ENCODE data around the gene ZNRF1.
"Not testable (repeated sequence)": the region's sequence is repeated elsewhere in the genome, so short reads cannot be mapped to it uniquely, and the experiment has no call there.

Gene ZNRF1

DNA sequence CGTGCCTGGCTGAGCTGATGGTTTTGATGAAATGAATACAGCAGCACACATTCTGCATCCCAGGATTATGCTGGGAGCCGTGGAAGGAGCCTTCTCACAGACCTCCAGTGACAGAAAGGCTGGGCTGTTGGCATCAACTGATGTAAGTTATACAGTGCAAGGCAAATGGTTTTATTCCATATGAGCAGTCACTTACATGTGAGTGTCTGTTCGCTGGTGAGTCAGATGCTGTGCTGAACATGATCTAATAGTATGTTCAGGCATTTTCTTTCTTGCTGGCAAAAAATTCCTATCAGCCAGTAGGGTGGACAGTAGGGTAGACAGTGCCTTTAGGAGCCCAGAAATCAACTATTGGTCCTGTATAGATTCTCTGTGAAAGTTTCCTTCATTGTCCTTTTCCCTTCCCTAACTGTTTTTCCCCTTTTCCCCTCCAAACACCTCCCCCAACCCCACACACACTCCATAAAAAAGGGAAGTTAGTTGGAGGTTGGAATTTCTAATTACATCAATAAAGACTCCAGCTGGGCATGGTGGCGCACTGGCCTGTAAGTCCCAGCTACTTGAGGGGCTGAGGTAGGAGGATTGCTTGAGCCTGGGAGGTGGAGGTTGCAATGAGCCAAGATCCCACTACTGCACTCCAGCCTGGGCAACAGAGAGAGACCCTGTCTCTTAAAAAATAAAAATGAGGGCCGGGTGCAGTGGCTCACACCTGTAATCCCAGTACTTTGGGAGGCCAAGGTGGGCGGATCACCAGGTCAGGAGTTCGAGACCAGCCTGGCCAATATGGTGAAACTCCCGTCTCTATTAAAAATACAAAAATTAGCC is 81.6 kb downstream of the ZNRF1 start:
- no peak for DNase-seq (ENCODE audit: low spot score)

DNA sequence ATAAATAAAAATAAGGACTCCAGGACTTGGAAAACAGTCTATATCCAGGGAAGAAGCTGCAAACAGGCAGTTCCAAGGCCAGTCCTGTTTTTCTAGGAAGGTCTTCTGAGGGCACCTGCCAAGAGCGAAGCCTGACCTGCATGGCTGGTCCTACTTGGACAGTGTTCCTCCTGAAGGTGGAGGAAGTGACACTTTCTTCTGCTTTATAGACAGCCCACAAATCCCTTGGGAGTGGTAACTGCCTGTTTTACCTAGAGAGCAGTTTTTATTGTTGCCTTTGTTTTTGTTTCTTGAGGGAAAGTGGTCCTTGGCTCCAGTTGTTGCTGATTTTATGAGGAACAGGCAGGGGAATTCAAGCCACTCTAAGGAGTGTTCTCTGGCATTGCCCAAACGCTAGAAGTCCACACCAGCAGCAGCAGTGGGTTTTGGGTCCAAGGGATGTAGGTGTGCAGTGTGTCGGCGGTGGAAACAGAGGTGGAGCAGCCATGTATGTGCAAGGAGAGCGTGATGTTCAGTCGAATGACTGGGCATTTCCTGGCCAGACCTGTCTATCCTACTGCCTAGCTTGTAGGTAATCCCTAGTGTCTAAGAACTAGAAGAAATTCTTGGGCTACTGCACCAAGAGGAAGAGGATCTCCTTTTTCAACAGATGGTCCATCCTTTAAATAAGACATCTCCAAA is 82.5 kb downstream of the ZNRF1 start:
- no peak for DNase-seq (ENCODE audit: low spot score)

DNA sequence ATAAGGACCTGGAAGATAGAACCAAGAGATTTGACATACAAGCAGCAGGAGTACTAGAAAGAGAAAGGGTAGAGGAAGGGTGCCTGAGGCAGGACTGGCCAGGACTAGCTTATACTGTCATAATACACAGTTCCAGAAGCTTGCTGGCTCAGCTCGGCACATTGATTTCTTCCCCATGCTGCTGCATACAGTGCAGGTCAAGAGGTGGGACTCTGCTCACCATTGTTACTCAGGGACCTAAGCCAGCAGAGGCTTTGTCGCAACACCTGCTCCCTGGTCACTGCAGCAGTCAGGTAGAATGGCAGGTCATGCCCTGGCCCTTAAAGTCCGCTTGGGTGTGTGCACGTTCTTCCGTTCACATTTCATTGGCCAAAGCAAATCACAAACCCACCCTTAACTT is 85.0 kb downstream of the ZNRF1 start:
- DNase-seq (ENCODE audit: low spot score) = no peak

DNA sequence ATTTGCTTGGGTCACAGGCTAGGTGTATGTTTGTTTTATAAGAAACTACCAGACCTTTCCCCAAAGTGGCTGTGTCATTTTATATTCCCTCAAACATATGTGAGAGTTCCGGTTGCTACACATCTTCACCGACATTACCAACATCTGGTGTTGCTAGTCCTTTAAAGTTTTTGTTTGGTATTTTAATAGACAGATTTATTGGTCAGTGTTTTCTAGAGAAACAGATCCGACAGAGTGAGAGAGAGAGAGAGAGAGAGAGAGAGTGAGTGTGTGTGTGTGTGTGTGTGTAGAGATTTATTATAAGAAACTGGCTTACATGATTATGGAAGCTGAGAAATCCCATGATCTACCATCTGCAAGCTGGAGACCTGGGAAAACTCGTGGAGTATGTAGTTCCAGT is 86.7 kb downstream of the ZNRF1 start:
- no peak for DNase-seq (ENCODE audit: low spot score)

- no peak for DNase-seq (ENCODE audit: low spot score)
Observed at GRCh38 chr16:75086281-75086680, 87.5 kb downstream of the ZNRF1 start.

GRCh38 chr16:75086688-75087374 is 88.0 kb downstream of the ZNRF1 start:
- DNase-seq (ENCODE audit: low spot score) = no peak

DNA sequence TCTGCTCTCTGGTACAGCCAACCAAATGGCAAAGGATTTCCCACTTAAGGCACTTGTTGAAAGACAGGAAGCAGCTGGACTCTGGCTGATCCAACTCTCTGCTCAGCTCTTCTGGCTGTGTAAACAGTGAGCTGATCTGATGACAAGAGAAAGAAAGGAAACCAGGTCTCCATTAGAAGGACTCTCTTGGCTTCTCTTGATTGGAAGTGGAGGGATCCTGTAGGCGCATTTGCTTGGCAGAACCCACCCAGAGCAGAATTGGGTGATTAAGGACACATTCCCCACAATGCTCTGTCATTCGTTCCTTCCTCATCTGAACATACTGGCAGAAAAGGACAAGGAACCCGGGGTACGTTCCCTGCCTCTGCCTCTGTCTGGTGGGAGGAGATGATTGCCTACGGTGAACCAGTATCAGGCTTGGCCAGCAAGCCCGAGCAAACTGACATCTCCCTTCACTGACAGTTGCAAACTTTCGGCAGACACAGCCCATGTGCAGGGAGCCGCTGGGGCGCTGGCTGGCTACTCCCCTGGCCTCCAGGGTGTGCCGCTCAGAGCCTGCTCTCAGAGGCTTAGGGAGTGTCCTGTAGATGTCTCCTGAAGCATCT is 88.7 kb downstream of the ZNRF1 start:
- no peak for DNase-seq (ENCODE audit: low spot score)

DNA sequence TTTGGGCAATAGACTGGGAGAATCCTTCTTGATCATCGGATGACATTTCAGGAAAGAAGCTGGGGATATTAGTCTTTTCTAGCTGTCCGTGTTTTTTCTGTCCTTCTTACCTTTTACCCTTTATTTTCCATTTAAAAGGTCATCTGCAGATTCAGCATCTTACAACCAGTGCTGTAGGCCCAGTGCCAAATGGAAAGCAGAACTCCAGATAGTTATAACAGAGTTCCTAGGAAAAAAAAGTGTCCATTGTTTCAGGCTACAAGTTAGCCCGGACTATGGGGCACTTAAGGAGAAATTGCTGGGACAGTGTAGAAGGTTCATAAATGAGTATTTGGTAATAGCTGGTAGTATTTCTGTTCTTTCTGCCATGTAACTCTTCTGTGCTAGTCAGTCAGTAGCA is 89.4 kb downstream of the ZNRF1 start:
- no peak for DNase-seq (ENCODE audit: low spot score)

- DNase-seq (ENCODE audit: low spot score) = no peak
Observed at GRCh38 chr16:75088934-75089333, 90.1 kb downstream of the ZNRF1 start.

DNA sequence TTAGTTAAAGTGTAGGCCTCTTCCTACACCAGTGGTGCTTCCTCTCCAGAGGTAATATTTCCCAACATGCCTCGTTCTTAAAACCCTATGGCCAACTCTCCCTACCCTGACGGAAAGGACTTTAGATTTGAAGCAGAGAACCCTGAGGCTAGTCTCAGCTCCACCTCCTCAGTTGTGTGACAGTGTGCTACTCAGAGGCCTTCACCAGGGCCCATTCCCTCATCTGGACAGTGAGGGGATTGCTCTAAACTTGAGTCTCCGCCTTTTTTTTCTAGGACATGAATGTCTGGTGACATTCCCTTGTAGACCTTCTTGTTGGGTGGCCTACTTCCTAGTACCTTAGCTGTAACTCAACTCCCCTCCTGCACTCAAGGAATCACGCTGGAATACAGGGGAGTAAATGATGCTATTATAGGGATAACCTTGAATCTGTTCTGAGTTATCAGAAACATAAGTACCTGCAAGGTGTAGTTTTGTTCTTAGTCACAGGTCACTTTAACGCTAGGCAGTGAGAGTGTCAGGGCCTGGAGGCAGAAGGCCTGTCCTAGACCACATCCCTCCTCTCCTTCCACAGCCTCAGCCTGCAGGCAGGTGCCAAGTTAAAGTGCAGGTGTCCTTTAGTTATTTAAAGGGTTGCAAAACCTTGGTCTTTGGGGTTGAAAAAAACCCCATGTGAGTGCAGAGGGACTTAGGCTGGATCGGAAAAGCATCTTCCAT is 90.8 kb downstream of the ZNRF1 start:
- no peak for DNase-seq (ENCODE audit: low spot score)

DNA sequence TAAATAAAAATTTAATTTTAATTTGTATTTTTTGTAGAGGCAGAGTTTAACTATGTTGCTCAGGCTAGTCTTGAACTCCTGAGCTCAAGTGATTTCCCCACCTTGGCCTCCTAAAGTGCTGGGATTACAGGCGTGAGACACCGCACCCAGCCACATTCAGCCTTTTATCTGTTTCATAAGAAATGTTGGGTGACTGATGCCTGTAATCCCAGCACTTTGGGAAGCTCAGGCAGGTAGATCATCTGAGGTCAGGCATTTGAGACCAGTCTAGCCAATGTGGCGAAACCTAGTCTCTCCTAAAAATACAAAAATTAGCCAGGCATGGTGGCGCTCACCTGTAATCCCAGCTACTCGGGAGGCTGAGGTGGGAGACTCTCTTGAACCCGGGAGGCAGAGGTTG is 92.1 kb downstream of the ZNRF1 start:
- not testable (repeated sequence) for DNase-seq (ENCODE audit: low spot score)

DNA sequence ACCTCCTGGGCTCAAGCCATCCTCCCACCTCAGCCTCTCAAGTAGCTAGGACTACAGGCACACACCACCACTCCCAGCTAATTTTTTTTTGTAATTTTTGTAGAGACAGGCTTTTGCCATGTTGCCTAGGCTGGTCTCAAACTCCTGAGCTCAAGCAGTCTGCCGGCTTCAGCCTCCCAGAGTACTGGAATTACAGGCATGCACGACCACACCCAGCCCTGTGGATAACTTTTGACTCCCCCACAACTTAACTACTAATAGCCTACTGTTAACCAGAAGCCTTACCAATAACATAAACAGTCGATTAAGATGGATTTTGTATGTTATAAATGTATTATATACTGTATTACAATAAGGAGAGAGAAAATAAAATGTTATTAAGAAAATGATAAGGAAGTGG is 92.8 kb downstream of the ZNRF1 start:
- not testable (repeated sequence) for DNase-seq (ENCODE audit: low spot score)

DNA sequence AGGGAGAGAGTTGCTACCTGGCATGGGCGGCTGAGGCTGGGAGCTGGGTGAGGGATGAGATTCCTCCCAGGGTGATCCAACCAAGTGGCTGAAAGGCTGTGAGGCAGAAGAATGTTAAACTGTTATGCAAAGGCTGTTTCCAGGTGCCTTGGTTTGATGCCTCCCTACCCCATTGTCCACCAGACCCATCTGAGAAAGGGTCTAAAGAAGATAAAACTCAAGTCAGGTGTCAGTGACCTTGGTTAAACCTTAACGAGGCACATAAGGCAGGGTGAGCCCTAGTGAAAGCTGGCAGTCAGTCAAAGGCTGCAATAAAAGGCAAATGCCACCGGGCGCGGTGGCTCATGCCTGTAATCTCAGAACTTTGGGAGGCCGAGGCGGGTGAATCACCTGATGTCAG is 94.0 kb downstream of the ZNRF1 start:
- DNase-seq (ENCODE audit: low spot score) = no peak

- DNase-seq (ENCODE audit: low spot score) = no peak
Observed at GRCh38 chr16:75093598-75094540, 95.0 kb downstream of the ZNRF1 start.

DNA sequence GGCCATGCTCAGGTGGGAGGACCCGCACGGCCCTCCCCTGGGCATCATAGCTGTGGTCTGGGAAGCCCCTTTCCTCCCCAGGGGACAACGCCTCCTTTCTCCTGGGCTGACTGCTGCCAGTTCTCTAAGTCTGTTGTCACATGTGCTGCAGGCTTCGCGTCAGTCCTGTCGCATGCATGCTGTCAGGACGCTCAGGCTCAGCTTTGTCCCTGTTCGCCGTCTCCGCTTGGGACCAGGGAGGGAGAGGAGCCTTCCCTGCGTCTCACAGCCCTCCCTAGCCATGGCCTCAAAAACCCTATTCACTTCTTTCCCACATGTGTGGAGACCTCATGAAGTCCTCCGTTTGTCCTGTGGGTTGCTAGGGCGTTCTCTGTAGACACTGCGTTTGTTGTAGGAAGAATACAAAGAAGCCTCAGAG is 96.4 kb downstream of the ZNRF1 start:
- peak; percentile 72 for DNase-seq (ENCODE audit: low spot score)

DNA sequence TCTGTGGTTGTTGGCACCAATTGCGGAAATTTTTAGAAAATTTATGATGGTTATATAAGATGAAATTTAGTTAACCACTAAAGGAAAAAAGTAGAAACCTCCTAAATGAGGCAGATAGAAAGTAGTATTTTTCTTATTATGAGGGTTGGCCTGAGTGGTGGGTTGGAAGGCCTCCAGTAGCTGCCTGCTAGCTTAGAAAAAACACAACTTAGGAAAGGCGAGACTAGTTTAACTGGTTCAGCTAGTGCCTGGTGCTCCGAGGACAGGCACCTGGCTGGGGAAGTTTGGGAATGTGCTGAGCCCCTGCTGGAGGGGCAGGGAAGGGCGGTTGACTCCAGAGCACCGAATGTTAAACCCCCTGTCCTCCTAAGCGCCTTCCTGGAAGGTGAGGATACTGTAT is 97.8 kb downstream of the ZNRF1 start:
- no peak for DNase-seq (ENCODE audit: low spot score)

- no peak for DNase-seq (ENCODE audit: low spot score)
Observed at GRCh38 chr16:75097191-75097761, 98.5 kb downstream of the ZNRF1 start.

- no peak for DNase-seq (ENCODE audit: low spot score)
Observed at GRCh38 chr16:75097941-75098901, 99.4 kb downstream of the ZNRF1 start.

DNA sequence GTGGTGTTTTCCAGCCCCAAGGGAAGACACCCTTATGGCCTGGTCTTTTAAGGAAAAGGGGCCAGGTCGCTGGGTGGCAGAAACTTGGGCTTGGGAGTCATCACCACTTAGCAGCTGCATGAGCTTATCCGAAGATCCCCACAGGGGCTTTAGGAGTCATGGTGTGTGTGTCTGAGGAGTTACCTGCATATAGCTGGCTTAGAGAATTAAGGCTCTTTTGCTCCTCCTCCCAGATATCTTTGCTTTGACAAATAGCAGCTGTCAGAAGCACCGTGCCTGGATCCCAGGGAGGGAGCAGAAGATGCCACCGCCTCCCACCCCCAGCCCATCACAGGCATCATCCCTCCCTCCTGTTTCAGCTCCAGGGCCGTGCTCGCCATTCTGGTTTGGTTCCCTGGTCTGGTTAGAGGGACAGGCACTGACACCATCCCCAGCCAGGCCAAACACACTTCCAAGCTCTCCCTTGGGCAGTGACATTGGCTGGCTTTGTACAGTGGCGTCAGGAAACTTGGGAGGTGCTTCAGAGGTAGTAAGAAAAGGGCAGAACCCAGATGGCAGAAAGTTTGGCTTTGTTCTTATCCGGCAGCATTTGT is 100.3 kb downstream of the ZNRF1 start:
- DNase-seq (ENCODE audit: low spot score) = no peak
